Activated T-cell treated with anti-CD3 and anti-CD28 coated beads for 4 hours (primary cell): ENCODE results near the gene AKT1S1.

Experiments
- DNase-seq: peaks from one replicate; pipeline ENCODE4 v3.0.0-alpha.2; 2020

Gene AKT1S1

DNA sequence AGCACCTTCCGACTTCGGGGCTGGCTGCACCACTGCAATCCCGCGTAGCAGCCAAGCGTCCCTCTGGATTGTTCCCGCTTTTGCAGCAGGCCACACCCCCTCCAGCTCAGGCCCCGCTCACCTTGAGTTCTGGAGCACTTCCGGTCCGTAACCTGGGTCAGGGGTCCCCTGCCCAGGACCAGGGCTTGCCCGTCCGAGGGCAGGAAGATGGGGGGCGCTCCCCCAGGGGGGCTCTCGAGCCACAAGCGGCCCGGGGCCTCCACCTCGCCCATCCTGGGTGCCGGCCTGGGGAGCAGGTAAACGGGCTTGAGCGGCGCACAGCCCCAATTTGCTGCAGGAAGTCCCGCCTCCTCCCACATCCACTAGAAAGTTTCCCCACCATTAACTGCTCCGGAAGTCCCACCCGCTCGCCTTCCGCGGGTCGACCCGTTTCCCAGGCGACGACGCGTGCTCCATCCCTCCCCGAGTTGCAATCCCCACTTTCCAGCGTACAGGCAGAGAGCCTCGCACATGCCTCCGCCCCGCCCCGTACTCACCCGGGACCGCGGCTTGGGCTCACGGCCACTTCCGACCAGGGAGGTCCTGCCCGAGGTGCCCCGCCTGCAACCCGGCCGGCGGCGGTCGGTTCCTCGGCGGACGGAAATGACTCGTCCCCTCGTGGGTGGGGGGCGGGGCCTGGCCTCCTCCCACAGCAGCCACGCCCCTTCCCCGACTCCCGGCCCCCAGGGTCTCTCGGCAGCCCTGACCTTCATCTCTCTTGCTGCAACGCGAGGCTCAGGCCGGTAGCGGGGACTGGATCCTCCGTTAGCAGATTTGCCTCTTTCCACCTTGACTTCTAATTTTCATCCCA lies 10.0 kb downstream of the AKT1S1 start, which contains the start of gene PNKP:
PNKP (minus strand) TSS at position 644 of the 850 bp plus-strand sequence; CDS start at position 272, 372 bp downstream.
- DNase-seq: peak; percentile 94

DNA sequence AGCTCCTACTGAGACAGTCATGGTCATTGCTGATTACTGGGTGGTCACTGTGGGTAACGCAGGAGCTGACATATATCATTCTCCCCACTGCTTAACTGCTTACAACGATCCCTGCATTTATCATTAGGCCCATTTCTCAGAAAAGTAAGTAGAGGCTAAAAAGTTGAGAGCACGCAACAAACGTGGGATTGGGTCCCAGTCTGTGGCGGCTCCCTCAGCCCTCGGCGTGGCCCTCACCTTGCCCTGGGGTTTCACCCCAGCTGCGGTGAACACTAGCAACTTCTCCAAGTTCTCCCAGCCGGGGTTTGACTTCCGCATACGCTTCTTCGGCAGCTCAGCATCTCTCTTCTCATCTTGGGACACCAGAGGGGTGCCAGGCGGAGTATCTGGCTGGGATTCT lies 12.3 kb downstream of the AKT1S1 start:
- no peak for DNase-seq

DNA sequence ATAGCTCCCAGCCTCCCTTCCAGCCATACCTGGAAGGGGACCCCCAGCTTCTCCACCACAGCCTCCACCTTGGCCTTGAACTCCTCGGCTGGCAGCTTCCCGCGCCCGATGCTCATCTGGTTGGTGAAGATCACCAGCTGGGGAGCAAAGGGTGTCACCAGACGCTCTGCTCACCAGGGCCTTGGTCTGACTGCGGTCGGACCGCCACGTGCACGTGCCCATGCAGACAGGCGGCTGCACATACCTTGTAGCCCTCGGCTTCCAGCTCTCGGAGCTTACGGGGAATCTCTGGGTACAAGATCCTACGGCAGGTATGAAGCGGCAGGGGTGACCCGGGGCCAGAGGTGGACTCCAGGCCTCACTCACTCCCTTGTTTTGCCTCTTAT lies 13.2 kb downstream of the AKT1S1 start:
- no peak for DNase-seq

- no peak for DNase-seq
Measured at GRCh38 chr19:49863254-49863934, 13.8 kb downstream of the AKT1S1 start.

DNA sequence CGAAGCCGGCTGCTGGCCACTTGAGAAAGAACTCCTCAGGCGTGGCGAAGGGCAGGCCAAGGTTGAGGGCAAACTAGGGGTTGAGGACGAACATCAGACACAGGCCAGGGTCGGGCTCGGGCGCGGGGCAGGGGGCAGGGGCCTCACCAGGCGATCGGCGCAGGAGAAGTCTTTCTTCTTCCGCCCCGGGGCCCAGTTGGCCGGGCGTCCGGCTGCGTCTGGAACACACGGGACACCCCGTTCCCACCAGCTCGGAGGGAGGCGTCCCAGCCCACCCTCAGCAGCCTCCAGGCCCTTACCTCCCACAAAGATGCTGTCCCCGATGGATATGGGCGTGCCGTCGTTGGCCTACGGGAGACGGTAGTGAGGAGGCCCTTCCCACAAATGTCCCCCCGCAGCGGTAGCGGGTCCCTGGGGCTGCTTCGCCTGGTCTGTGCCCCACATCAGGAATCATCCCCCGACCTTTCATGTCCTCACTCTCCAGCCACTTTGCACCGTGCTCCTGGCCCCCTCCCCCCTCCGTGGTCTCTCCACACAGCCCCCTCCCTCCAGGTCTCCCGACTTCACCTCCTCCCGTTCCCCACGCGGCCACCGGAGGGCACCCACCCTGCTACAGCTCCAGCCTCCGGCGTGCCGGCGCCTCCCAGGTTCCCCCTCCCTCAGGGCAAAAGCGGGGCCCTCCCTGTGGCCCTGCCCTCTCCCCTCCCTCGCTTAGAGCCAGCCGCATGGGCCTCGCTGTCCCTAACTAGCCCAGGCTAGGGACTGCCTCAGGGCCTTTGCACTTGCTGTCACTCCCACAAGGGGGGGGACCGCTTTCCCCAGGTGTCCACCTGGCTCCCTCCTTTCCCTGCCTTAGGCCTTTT lies 14.5 kb downstream of the AKT1S1 start:
- no peak for DNase-seq

DNA sequence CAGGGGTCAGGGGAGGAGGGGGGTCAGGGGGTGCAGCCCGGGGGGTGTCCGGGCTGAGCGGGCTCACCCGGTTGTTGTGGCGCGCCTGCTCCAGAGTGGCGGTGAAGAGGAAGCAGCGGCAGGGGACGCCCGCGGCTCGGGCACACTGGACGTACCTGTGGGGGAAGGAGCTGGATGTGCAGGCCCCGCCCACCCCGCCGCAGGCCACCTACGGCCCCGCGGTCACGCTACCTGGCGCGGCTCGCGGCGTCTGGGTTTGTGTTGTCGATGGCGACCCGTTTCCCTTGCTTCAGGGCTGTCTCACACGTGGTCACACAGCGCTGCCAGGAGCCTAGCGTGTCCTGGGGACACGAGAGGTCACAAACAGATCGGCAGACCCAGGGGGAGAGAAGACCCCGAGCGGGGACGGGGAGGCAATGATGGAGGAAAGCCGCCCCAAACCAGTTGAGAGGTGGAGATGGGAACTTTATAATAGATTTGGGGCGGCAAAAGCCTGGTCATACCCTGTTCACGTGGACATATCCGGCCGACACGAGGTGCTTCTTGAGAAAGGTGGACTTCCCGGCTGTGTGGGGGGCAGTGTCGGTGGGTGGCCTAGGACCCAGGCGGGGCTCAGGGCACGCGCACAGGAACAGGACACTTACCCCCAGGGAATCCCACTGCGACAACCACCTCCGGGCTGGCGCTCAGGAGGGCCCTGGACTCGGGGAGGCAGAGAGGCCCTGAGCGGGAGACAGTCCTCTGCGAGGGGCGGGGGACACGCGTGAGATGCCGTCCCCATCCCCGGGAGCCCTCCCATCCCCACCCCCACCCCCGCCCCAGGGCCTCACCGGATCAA lies 15.4 kb downstream of the AKT1S1 start:
- no peak for DNase-seq

- DNase-seq: no peak
Measured at GRCh38 chr19:49861107-49861506, 16.0 kb downstream of the AKT1S1 start.

GRCh38 chr19:49860336-49861102 lies 16.6 kb downstream of the AKT1S1 start:
- no peak for DNase-seq

- no peak for DNase-seq
Measured at GRCh38 chr19:49859682-49860335, 17.3 kb downstream of the AKT1S1 start.

- no peak for DNase-seq
Measured at GRCh38 chr19:49858088-49858985, 18.8 kb downstream of the AKT1S1 start.

DNA sequence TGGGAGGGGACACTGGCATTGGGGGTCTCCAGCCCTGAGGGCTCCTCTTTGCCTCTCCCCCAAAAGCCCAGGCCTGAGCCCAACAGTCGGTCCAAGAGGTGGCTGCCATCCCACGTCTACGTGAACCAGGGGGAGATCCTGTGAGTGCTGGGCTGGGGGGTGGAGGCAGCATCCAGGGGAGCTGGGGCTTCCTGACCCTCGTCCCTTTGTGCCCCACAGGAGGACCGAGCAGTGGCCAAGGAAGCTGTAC lies 19.4 kb downstream of the AKT1S1 start:
- no peak for DNase-seq

- no peak for DNase-seq
Measured at GRCh38 chr19:49857061-49857837, 19.9 kb downstream of the AKT1S1 start.

DNA sequence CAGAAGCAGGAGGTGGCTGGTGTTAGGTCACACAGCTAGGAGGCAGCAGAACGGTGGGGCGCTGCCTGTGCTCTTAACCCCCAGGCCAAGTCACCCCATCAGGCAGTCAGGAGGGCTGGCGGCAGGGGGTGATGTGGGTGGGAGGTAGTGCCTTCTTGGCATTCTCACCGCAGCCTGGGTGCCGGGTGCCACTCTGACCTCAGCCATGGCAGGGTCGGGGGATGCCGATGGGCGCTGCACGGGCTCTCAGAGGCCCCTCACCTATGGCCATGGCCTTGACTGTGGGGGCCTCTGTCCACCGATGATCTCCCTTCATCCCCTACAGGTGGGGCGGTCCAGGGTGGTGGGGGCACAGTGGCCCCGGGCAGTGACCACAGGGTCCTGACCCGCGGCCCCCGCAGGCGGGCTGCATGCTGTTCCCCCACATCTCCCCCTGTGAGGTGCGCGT lies 20.6 kb downstream of the AKT1S1 start:
- DNase-seq: no peak

DNA sequence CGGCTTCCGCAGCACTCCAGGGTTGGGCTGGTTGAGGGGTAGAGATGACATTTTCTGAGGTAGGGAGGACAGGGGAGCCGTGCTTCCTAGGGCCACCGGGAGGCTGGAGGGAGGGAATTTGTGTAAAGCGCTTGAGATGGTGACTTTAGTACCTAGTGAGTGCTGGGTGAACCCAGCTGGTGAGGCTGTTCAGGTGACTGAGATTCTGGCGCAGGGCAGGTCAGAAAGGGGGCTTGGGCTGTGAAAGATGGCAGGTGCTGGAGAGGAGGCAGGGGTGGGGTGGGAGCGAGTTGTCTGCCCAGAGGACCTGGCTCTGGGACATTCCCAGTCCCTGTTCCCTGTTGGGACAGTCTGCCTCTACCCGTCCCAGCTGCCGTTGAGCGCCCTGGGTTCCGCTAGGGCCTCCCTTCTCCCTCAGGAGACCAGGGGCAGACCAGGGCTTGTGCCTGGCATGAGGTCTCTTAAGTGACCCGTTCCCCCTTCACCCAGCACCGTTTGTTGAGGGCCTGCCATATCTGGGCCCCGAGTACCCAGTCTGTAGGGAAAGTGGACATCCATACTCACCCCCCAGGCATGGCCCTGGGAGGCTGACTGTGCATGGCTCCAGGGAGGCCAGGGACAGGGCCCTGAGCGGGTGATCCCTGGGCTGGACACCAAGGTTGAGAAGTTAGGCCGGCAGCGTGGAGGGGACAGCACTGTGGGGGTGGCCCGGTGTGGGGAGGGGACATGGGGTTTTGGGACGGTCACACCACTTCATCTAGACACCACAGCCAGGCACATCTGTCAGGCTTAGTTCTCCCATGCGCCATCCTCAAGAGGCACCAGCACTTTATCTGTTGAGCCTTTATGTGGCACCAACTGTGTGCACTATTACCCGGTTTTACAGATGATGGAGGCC lies 21.2 kb downstream of the AKT1S1 start:
- no peak for DNase-seq

- no peak for DNase-seq
Measured at GRCh38 chr19:49855277-49855675, 21.9 kb downstream of the AKT1S1 start.

GRCh38 chr19:49854378-49855263 lies 22.5 kb downstream of the AKT1S1 start:
- no peak for DNase-seq

DNA sequence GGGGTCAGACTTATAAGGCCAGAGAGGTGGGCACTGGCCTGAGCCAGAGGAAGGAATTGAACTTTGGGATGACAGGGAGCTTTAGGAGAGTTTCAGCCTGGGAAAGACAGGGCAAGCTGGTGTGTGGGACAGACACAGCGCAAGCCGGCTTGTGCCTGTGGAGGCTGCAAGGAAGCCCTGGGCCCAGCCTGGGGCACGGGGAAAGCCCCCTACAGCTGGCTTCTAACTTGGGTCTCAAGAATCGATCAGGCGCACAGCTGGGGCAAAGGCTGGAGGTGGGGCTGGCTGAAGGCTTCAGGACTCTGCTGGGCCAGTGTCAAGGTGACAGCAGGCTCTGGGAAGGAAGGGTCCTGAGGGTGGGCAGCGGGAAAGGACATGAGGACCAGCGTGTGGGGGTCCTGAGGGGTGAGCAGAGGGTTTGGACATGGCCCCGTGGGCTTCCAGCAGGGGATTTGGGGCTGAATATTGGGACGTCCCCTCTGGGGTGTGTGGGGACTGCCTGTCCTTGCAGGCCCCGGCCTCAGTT lies 23.2 kb downstream of the AKT1S1 start:
- no peak for DNase-seq
